Measurements from ENCODE around the gene BSDC1.

- TF ChIP-seq, protein P1, sequence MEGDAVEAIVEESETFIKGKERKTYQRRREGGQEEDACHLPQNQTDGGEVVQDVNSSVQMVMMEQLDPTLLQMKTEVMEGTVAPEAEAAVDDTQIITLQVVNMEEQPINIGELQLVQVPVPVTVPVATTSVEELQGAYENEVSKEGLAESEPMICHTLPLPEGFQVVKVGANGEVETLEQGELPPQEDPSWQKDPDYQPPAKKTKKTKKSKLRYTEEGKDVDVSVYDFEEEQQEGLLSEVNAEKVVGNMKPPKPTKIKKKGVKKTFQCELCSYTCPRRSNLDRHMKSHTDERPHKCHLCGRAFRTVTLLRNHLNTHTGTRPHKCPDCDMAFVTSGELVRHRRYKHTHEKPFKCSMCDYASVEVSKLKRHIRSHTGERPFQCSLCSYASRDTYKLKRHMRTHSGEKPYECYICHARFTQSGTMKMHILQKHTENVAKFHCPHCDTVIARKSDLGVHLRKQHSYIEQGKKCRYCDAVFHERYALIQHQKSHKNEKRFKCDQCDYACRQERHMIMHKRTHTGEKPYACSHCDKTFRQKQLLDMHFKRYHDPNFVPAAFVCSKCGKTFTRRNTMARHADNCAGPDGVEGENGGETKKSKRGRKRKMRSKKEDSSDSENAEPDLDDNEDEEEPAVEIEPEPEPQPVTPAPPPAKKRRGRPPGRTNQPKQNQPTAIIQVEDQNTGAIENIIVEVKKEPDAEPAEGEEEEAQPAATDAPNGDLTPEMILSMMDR (IDR thresholded peaks at IDR 0.05), result no peak
- no peak for TF ChIP-seq ZFX (IDR thresholded peaks at IDR 0.05; ENCODE audit: borderline replicate concordance)
These were observed 63.6 kb downstream of the BSDC1 start for GRCh38 chr1:32330558-32331151.

Measured in 22Rv1 (cell line).